ENCODE measurements around the gene PTDSS2.

PTDSS2 gene

GRCh38 chr11:429391-429790, 20.7 kb upstream of the PTDSS2 start:
- Histone ChIP-seq H3K36me3 (ENCODE audit: insufficient read depth) (no peaks in the 10 kb centered on the region), H2AFZ (ENCODE audit: low read depth) (no peak overlapping the region), H3K4me2 (no peak overlapping the region), H3K27ac (no peak overlapping the region), H4K20me1 (ENCODE audit: insufficient read depth) (no peaks in the 10 kb centered on the region), H3K4me1 (ENCODE audit: low read depth, poor library complexity, severe bottlenecking) (no peaks in the 10 kb centered on the region), H3K4me3 (IDR thresholded peaks at IDR 0.05; ENCODE audit: insufficient read depth, low read depth, low read length) (no peak overlapping the region), H3K79me2 (ENCODE audit: insufficient read depth, low read depth) (no peaks in the 10 kb centered on the region), H3K27me3 (ENCODE audit: insufficient read depth, low read depth) (no peaks in the 10 kb centered on the region; the same call in 1 of the 2 replicates), H3K9ac (no peak overlapping the region)
- TF ChIP-seq, protein P1, sequence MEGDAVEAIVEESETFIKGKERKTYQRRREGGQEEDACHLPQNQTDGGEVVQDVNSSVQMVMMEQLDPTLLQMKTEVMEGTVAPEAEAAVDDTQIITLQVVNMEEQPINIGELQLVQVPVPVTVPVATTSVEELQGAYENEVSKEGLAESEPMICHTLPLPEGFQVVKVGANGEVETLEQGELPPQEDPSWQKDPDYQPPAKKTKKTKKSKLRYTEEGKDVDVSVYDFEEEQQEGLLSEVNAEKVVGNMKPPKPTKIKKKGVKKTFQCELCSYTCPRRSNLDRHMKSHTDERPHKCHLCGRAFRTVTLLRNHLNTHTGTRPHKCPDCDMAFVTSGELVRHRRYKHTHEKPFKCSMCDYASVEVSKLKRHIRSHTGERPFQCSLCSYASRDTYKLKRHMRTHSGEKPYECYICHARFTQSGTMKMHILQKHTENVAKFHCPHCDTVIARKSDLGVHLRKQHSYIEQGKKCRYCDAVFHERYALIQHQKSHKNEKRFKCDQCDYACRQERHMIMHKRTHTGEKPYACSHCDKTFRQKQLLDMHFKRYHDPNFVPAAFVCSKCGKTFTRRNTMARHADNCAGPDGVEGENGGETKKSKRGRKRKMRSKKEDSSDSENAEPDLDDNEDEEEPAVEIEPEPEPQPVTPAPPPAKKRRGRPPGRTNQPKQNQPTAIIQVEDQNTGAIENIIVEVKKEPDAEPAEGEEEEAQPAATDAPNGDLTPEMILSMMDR (conservative IDR thresholded peaks at IDR 0.05; ENCODE audit: low read depth, low read length): no peak

DNA sequence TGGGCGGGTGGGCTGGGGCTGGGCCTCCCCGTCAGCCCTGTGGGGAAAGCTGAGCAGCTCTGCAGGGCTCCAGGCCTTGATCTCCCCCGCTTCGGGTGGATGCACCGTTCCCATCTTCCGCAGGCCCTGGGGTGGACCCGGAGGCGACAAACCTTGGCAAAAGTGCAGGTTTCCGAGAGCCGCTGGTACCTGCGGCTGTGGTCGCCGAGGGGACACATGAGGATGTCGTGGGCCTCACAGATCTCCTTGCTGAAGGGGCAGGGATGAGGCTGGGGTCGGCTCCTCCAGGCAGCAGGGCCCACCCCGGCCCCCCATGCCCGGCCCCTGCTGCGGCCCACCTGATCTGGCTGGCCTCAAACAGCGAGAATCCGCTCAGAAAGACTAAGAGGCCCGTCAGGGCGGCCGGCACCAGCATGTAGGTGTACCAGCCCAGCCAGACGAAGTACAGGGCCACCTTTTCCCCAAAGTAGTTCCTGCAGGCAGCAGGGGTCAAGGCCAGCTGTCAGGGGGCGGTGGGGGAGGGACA, 20.1 kb upstream of the PTDSS2 start:
- TF ChIP-seq, protein P1 (conservative IDR thresholded peaks at IDR 0.05; ENCODE audit: low read depth, low read length): no peak

GRCh38 chr11:431921-432320, 18.2 kb upstream of the PTDSS2 start:
- no peaks in the 10 kb centered on the region for H3K4me1 ChIP-seq (ENCODE audit: low read depth, poor library complexity, severe bottlenecking)
- H3K27ac ChIP-seq: no peak overlapping the region
- H3K4me3 ChIP-seq (IDR thresholded peaks at IDR 0.05; ENCODE audit: insufficient read depth, low read depth, low read length): no peak overlapping the region
- H3K9ac ChIP-seq: no peak overlapping the region
- no peaks in the 10 kb centered on the region for H4K20me1 ChIP-seq (ENCODE audit: insufficient read depth)
- H3K27me3 ChIP-seq (ENCODE audit: insufficient read depth, low read depth): no peaks in the 10 kb centered on the region; the same call in 1 of the 2 replicates
- H2AFZ ChIP-seq (ENCODE audit: low read depth): no peak overlapping the region
- H3K79me2 ChIP-seq (ENCODE audit: insufficient read depth, low read depth): no peaks in the 10 kb centered on the region
- H3K4me2 ChIP-seq: no peak overlapping the region
- TF ChIP-seq, protein P1 (conservative IDR thresholded peaks at IDR 0.05; ENCODE audit: low read depth, low read length): no peak
- no peaks in the 10 kb centered on the region for H3K36me3 ChIP-seq (ENCODE audit: insufficient read depth)

More for the DNA sequence above, 20.1 kb upstream of the PTDSS2 start:
- no peaks in the 10 kb centered on the region for H3K4me1 ChIP-seq (ENCODE audit: low read depth, poor library complexity, severe bottlenecking)
- no peaks in the 10 kb centered on the region for H3K36me3 ChIP-seq (ENCODE audit: insufficient read depth)
- H3K79me2 ChIP-seq (ENCODE audit: insufficient read depth, low read depth): no peaks in the 10 kb centered on the region
- H3K27ac ChIP-seq: no peak overlapping the region
- H3K4me2 ChIP-seq: no peak overlapping the region
- H3K27me3 ChIP-seq (ENCODE audit: insufficient read depth, low read depth): no peaks in the 10 kb centered on the region; the same call in 1 of the 2 replicates
- H3K4me3 ChIP-seq (IDR thresholded peaks at IDR 0.05; ENCODE audit: insufficient read depth, low read depth, low read length): no peak overlapping the region
- H3K9ac ChIP-seq: no peak overlapping the region
- no peak overlapping the region for H2AFZ ChIP-seq (ENCODE audit: low read depth)
- no peaks in the 10 kb centered on the region for H4K20me1 ChIP-seq (ENCODE audit: insufficient read depth)

DNA sequence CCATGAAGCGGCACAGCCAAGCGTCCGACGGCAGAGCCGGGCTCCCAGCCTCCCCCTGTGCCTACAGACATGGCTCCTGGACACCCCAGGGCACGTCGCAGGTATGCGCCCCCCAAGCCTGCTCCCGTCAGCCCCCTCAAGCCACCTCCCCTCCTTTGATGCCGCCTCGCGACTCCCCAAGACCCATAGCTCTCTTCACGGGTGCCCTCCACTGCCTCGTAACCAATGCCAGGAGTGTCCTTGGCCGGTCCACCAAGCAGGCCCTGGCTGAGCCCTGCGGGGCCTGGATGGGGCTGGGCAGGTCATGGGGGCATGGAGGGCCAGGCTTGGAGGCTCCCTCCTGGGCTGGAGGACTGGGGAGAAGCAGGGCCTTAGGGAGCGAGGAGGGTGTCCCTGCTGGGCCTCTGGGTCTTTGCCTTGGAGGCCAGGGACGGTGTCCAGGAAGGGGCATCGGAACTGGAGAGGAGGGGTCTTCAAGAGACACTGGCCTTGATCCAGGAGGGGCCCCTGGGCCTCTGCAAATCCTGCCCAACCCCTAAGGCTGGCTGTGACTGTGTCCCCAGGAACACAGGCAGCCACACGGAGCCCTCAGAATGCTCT, 17.5 kb upstream of the PTDSS2 start:
- TF ChIP-seq, protein P1 (conservative IDR thresholded peaks at IDR 0.05; ENCODE audit: low read depth, low read length): no peak
- Histone ChIP-seq H3K9ac (no peak overlapping the region), H3K4me1 (ENCODE audit: low read depth, poor library complexity, severe bottlenecking) (no peaks in the 10 kb centered on the region), H3K4me2 (no peak overlapping the region), H3K4me3 (IDR thresholded peaks at IDR 0.05; ENCODE audit: insufficient read depth, low read depth, low read length) (no peak overlapping the region), H3K36me3 (ENCODE audit: insufficient read depth) (no peaks in the 10 kb centered on the region), H2AFZ (ENCODE audit: low read depth) (no peak overlapping the region), H3K27me3 (ENCODE audit: insufficient read depth, low read depth) (no peaks in the 10 kb centered on the region; the same call in 1 of the 2 replicates), H4K20me1 (ENCODE audit: insufficient read depth) (no peaks in the 10 kb centered on the region), H3K79me2 (ENCODE audit: insufficient read depth, low read depth) (no peaks in the 10 kb centered on the region), H3K27ac (no peak overlapping the region)
